Measurements from ENCODE around the gene EEF1AKMT3. TPM values are rescaled to one million over a fixed set of nuclear protein-coding genes. Genes with fewer than 3 reads are reported as not detected.

The EEF1AKMT3 gene
- polyA plus RNA-seq, 1 experiment, result 9.1 TPM

DNA sequence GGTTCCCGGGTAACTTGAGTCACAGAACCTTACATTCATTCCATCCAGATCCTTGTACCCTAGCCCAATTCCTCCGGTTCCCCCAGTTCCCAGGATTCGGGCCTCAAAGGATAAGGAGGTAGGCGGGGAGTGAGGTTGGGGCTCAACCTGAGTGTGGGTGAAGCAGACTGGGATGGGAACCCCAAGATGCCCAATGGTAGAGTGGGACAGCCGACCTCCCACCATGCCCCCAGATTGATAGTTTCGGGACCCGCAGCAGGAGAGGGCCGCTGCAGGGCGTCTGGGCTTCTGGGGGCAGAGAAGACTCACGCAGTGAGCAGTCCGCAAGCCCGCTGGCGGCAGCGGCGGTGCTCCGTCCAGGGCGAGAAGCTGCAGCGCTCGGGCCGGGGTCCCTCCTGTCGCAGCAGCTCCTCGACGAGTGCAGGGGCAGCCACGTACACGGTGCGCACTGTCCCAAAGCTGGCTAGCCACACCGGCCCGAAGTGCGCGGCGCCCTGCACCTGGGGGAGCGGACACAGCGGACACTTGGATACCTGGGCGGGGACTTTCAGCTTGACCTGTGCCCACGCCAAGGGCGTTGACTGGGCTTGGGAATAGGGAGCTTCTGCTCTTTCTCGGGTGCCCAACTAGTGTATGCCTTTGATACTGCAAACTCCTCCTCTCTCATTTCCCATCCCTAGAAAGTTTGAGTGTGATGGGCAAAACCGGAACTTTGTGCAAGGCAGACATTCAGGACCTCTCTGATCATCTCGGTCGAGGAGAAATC lies 6.5 kb upstream of the EEF1AKMT3 start:
- peaks cover 8% of the 10 kb centered on the region; the same call in 1 of the 2 replicates for H3K27me3 ChIP-seq (ENCODE audit: control insufficient read depth, insufficient read depth, low read length)
- CTCF ChIA-PET, result interaction anchor here (1.5 to 2.0 kb wide), 3 partner anchors 9 to 71 kb away, joined by 3 to 12 read pairs (median 3); no protein-coding TSS in a partner anchor
- peak overlapping the region; percentile 11; the same call in 1 of the 2 replicates for H3K4me3 ChIP-seq (ENCODE audit: low read depth, low read length)
- H3K36me3 ChIP-seq (ENCODE audit: control insufficient read depth, insufficient read depth, low read length), result peaks cover 2% of the 10 kb centered on the region; the same call in 1 of the 2 replicates
- no peak for DNase-seq (ENCODE audit: low read depth)
- TF ChIP-seq CTCF (IDR thresholded peaks at IDR 0.05; ENCODE audit: insufficient read depth, low read depth, low read length), result no peak
- POLR2A ChIA-PET, result interaction anchor here (0.5 kb wide), 1 partner anchor 81 kb away, joined by 6 read pairs; the partner anchor contains the start of gene CTDSP2

- ChIA-PET POLR2A (interaction anchor here (0.5 kb wide), 1 partner anchor 80 kb away, joined by 6 read pairs; the partner anchor contains the start of gene CTDSP2), CTCF (interaction anchor here (0.5 to 2.0 kb wide), 5 partner anchors 10 to 70 kb away, joined by 3 to 12 read pairs (median 3); no protein-coding TSS in a partner anchor)
- Histone ChIP-seq H3K27me3 (ENCODE audit: control insufficient read depth, insufficient read depth, low read length) (peaks cover 8% of the 10 kb centered on the region; the same call in 1 of the 2 replicates), H3K36me3 (ENCODE audit: control insufficient read depth, insufficient read depth, low read length) (peaks cover 2% of the 10 kb centered on the region; the same call in 1 of the 2 replicates), H3K4me3 (ENCODE audit: low read depth, low read length) (peak within 1 kb of the TSS; percentile 11)
- no peak for DNase-seq (ENCODE audit: low read depth)
- TF ChIP-seq CTCF (IDR thresholded peaks at IDR 0.05; ENCODE audit: insufficient read depth, low read depth, low read length), result 0 out of 2 replicates have a peak, but pooled peaks have one; percentile 5
Measured at GRCh38 chr12:57766464-57767304, 5.7 kb upstream of the EEF1AKMT3 start, which contains the start of gene CYP27B1. Gene CYP27B1 (minus strand): TSS chr12:57767078. CDS start chr12:57767041, 37 bp downstream.

- Histone ChIP-seq H3K36me3 (ENCODE audit: control insufficient read depth, insufficient read depth, low read length) (peaks cover 2% of the 10 kb centered on the region; the same call in 1 of the 2 replicates), H3K27me3 (ENCODE audit: control insufficient read depth, insufficient read depth, low read length) (peaks cover 8% of the 10 kb centered on the region; the same call in 1 of the 2 replicates), H3K4me3 (ENCODE audit: low read depth, low read length) (no peak overlapping the region)
- ChIA-PET CTCF (interaction anchor here (1.1 to 2.0 kb wide), 5 partner anchors 11 to 70 kb away, joined by 3 to 12 read pairs (median 3); no protein-coding TSS in a partner anchor), POLR2A (no interaction called here)
- DNase-seq (ENCODE audit: low read depth), result no peak
- TF ChIP-seq CTCF (IDR thresholded peaks at IDR 0.05; ENCODE audit: insufficient read depth, low read depth, low read length), result no peak
Measured at GRCh38 chr12:57767305-57767698, 5.1 kb upstream of the EEF1AKMT3 start.

- no peak for TF ChIP-seq CTCF (IDR thresholded peaks at IDR 0.05; ENCODE audit: insufficient read depth, low read depth, low read length)
Measured at GRCh38 chr12:57767876-57768275, 4.5 kb upstream of the EEF1AKMT3 start.

More at GRCh38 chr12:57767876-57768275, 4.5 kb upstream of the EEF1AKMT3 start:
- Histone ChIP-seq H3K27me3 (ENCODE audit: control insufficient read depth, insufficient read depth, low read length) (peaks cover 8% of the 10 kb centered on the region; the same call in 1 of the 2 replicates), H3K4me3 (ENCODE audit: low read depth, low read length) (no peak overlapping the region), H3K36me3 (ENCODE audit: control insufficient read depth, insufficient read depth, low read length) (peaks cover 2% of the 10 kb centered on the region; the same call in 1 of the 2 replicates)
- CTCF ChIA-PET, result interaction anchor here (1.1 to 2.0 kb wide), 4 partner anchors 11 to 42 kb away, joined by 3 to 12 read pairs (median 4); no protein-coding TSS in a partner anchor
- POLR2A ChIA-PET, result no interaction called here
- DNase-seq (ENCODE audit: low read depth), result no peak
